Measurements from ENCODE around the gene CNOT6L. TPM values are rescaled to one million over a fixed set of nuclear protein-coding genes. Genes with fewer than 3 reads are reported as not detected.
A peak's percentile ranks its signal among the peaks of the same experiment; 100 is the strongest.

Gene CNOT6L
- total and polyA plus RNA-seq, 2 of the 13 experiments (the other 11 are each of a cell fraction or from before 2014, with no cell fraction given), result 7.9 to 13.5 TPM

DNA sequence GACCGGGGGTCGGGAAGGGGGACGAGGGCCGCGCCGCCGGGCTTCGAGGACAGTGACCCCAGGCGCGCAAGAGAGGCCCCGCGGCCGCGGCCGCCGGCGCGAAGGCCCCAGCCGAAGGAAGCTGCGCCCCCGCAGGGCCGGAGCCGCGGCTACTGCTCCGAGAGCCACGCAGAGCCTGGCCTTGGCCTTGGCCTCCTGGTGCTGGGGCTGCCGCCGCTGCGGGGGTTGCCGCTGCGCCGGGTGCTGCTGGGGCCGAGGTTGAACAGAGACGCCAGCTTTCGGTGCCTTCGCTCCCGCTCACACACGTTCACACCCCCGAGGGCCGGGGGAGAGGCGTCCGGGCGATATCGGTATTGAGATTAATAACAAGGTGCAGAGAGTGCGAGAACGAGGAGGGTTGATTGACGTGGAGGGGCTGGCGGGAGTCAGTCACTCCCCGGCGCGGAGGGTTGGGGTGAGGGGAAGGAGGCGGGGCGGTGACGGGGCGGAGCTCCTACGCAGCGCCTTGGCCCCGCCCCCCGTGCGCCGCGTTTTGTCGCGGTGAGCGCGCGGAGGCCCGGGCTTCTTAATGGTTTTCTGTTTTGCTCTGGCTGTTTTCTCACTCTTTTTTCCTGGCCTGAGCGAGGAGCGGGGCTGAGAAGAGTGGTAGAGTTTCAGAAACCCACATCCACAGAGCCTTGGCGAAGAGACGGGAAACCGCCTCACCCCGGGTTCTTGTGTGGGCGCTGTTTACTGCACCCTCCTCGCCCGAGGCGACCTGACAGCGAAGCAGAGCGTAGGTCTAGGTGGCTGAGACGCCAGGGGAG, 878 bp upstream of the CNOT6L start (continued):
- TF ChIP-seq, protein P1, sequence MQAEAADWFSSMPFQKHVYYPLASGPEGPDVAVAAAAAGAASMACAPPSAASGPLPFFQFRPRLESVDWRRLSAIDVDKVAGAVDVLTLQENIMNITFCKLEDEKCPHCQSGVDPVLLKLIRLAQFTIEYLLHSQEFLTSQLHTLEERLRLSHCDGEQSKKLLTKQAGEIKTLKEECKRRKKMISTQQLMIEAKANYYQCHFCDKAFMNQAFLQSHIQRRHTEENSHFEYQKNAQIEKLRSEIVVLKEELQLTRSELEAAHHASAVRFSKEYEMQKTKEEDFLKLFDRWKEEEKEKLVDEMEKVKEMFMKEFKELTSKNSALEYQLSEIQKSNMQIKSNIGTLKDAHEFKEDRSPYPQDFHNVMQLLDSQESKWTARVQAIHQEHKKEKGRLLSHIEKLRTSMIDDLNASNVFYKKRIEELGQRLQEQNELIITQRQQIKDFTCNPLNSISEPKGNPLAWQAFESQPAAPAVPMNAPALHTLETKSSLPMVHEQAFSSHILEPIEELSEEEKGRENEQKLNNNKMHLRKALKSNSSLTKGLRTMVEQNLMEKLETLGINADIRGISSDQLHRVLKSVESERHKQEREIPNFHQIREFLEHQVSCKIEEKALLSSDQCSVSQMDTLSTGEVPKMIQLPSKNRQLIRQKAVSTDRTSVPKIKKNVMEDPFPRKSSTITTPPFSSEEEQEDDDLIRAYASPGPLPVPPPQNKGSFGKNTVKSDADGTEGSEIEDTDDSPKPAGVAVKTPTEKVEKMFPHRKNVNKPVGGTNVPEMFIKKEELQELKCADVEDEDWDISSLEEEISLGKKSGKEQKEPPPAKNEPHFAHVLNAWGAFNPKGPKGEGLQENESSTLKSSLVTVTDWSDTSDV (CRISPR knock-in tag; IDR thresholded peaks at IDR 0.05), result no peak
- TF ChIP-seq ZNF83 (CRISPR knock-in tag; IDR thresholded peaks at IDR 0.05; ENCODE audit: borderline replicate concordance) (peak; percentile 75; the same call in 1 of the 2 replicates), ZNF773 (CRISPR knock-in tag; IDR thresholded peaks at IDR 0.05; ENCODE audit: borderline replicate concordance) (peak; percentile 67; the same call in 1 of the 2 replicates), SNRNP70 (IDR thresholded peaks at IDR 0.05; ENCODE audit: low read depth, low read length) (no peak), SMAD1 (CRISPR knock-in tag; IDR thresholded peaks at IDR 0.05; ENCODE audit: borderline replicate concordance, low read depth) (0 out of 2 replicates have a peak, but pooled peaks have one; percentile 53), GATA4 (IDR thresholded peaks at IDR 0.05; ENCODE audit: borderline replicate concordance, low read depth) (no peak), XRCC5 (optimal IDR thresholded peaks at IDR 0.05; ENCODE audit: low read length) (peak; percentile 28), SALL1 (CRISPR knock-in tag; IDR thresholded peaks at IDR 0.05) (peak; percentile 79), NCOA1 (CRISPR knock-in tag; IDR thresholded peaks at IDR 0.05) (peak; percentile 59; the same call in 1 of the 2 replicates), ZNF12 (CRISPR knock-in tag; IDR thresholded peaks at IDR 0.05) (peak; percentile 8; the same call in 1 of the 2 replicates), RBFOX2 (IDR thresholded peaks at IDR 0.05; ENCODE audit: low read depth, low read length) (peak; percentile 80), ZMYM3 (CRISPR knock-in tag; IDR thresholded peaks at IDR 0.05) (peak; percentile 43; the same call in 1 of the 2 replicates), ZSCAN31 (CRISPR knock-in tag; IDR thresholded peaks at IDR 0.05; ENCODE audit: low read depth) (peak; percentile 93), PHF20 (CRISPR knock-in tag; IDR thresholded peaks at IDR 0.05) (peak; percentile 46)
- TF ChIP-seq, protein P2, sequence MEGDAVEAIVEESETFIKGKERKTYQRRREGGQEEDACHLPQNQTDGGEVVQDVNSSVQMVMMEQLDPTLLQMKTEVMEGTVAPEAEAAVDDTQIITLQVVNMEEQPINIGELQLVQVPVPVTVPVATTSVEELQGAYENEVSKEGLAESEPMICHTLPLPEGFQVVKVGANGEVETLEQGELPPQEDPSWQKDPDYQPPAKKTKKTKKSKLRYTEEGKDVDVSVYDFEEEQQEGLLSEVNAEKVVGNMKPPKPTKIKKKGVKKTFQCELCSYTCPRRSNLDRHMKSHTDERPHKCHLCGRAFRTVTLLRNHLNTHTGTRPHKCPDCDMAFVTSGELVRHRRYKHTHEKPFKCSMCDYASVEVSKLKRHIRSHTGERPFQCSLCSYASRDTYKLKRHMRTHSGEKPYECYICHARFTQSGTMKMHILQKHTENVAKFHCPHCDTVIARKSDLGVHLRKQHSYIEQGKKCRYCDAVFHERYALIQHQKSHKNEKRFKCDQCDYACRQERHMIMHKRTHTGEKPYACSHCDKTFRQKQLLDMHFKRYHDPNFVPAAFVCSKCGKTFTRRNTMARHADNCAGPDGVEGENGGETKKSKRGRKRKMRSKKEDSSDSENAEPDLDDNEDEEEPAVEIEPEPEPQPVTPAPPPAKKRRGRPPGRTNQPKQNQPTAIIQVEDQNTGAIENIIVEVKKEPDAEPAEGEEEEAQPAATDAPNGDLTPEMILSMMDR (CRISPR knock-in tag; IDR thresholded peaks at IDR 0.05), result peak; percentile 22
- TF ChIP-seq, protein P3, sequence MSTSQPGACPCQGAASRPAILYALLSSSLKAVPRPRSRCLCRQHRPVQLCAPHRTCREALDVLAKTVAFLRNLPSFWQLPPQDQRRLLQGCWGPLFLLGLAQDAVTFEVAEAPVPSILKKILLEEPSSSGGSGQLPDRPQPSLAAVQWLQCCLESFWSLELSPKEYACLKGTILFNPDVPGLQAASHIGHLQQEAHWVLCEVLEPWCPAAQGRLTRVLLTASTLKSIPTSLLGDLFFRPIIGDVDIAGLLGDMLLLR (CRISPR knock-in tag; IDR thresholded peaks at IDR 0.05), result no peak
- TF ChIP-seq, protein P4, sequence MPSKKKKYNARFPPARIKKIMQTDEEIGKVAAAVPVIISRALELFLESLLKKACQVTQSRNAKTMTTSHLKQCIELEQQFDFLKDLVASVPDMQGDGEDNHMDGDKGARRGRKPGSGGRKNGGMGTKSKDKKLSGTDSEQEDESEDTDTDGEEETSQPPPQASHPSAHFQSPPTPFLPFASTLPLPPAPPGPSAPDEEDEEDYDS (CRISPR knock-in tag; IDR thresholded peaks at IDR 0.05), result peak; percentile 85
- TF ChIP-seq, protein P5, sequence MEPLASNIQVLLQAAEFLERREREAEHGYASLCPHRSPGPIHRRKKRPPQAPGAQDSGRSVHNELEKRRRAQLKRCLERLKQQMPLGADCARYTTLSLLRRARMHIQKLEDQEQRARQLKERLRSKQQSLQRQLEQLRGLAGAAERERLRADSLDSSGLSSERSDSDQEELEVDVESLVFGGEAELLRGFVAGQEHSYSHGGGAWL (CRISPR knock-in tag; IDR thresholded peaks at IDR 0.05), result peak; percentile 55; the same call in 1 of the 2 replicates
- TF ChIP-seq, protein P6, sequence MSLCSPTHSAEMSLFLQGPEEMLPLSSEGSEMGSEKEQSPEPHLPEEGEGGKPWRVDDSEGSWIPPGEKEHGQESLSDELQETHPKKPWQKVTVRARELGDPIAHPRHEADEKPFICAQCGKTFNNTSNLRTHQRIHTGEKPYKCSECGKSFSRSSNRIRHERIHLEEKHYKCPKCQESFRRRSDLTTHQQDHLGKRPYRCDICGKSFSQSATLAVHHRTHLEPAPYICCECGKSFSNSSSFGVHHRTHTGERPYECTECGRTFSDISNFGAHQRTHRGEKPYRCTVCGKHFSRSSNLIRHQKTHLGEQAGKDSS (CRISPR knock-in tag; IDR thresholded peaks at IDR 0.05; ENCODE audit: borderline replicate concordance, low read depth), result 0 out of 2 replicates have a peak, but pooled peaks have one; percentile 35
